Stimulated activated CD8-positive, alpha-beta memory T cell treated with anti-CD3 and anti-CD28 coated beads, Interleukin-7, amount 100 ng/mL, for 4 hours (primary cell): Measurements from ENCODE around the gene ING1.
A peak's percentile ranks its signal among the peaks of the same experiment; 100 is the strongest.
"Not testable (repeated sequence)": the region's sequence is repeated elsewhere in the genome, so short reads cannot be mapped to it uniquely, and the experiment has no call there.

Experiments used
- DNase-seq, 2 donors: peaks; one replicate each; pipeline ENCODE4 v3.0.0-alpha.2; 2020; ENCODE audit warnings: low read depth in 2 of 2

The ING1 gene, protein sequence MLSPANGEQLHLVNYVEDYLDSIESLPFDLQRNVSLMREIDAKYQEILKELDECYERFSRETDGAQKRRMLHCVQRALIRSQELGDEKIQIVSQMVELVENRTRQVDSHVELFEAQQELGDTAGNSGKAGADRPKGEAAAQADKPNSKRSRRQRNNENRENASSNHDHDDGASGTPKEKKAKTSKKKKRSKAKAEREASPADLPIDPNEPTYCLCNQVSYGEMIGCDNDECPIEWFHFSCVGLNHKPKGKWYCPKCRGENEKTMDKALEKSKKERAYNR

DNA sequence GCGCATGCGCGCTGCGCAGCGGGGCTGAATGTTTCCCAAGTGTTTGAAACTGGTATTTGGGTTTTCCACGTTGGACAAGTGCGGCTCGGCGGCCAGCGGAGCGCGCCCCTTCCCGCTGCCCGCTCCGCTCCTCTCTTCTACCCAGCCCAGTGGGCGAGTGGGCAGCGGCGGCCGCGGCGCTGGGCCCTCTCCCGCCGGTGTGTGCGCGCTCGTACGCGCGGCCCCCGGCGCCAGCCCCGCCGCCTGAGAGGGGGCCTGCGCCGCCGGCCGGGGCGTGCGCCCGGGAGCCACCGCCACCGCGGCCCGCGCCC, at the start of gene ING1:
Gene ING1, plus strand, starts transcription at position 59 of the 311 bp plus-strand sequence. CDS start 450 bp downstream, outside the sequence.
- no peak for DNase-seq

DNA sequence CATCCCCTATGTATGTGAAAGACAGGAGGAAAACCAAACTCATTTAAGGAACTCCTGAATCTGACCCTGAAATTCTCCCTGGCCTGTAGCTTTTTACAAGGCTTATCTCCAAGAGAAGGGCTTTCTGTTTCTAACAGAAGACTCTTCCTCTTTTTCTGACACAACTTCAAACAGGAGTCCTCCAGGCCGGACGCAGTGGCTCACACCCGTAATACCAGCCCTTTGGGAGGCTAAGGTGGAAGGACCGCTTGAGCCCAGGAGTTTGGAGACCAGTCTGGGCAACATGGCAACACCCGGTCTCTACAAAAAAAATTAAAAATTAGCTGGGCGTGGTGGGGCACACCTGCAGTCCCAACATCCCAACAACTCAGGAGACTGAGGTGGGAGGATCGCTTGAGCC, 49.5 kb upstream of the ING1 start:
- no peak for DNase-seq

DNA sequence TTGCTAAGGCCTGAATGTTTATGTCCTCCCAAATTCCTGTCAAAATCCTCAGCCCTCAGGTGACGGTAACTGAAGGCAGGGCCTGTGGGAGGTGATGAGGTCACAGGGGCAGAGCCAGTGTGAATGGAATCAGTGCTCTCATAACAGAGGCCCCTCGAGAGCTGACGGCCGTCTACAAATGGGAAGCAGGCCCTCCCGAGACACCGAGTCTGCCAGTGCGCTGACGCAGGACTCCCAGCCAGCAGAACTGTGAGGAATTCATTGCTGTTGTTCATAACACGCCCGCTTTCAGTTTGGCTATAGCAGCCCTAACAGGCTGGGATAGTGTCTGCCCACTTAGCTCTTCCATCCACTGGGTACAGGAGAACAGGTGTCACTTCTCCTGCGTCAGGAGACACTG, 48.8 kb upstream of the ING1 start:
- no peak for DNase-seq

DNA sequence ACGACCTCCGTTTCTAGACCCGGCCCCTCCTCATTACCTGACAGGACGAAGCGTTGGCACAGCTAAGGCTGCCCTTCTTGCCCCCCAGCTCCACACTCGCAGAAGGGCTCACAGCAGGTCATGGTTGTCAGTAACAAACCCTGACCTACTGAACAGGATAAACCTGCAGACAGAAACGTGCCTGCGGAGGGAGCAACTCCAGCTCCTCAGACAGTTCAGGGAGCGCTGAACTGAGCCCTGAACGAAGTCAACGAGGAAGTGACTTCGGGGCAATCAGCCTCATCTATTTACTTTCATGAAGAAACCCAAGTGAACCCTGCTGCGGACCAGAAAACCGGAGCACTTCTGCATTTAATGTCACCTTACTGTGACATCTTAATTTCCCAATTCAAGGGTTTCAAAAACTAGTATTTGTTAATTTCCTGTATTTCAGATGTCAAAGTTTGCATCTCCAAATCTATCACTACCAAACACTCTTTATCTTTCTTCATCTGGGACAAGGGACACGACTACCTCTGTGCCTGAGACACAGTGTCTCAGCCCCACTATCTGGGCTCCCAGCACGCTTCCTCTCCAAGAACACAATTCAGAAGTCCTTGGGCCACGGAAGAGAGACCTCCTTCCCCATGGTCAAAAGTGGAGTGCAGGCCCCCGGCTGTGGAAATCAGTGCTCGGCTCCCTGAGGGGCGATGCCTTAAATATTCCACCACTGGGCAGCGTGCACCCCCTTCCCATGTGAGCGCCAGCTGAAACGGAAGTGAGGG, 47.8 kb upstream of the ING1 start:
- no peak for DNase-seq

DNA sequence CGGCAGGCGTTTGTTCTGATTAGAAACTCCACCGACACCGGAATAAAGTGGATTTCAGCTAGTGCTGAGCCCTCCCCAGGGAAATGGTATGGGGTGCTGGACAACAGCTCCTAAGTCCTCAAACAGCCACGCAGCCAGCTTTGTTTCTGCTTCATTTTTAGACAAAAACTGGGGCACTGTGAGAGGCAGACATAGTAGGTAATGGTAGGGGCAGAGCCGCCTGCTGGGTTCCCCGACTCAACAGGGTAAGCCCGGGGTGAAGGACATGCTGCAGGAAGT, 47.3 kb upstream of the ING1 start:
- no peak for DNase-seq

DNA sequence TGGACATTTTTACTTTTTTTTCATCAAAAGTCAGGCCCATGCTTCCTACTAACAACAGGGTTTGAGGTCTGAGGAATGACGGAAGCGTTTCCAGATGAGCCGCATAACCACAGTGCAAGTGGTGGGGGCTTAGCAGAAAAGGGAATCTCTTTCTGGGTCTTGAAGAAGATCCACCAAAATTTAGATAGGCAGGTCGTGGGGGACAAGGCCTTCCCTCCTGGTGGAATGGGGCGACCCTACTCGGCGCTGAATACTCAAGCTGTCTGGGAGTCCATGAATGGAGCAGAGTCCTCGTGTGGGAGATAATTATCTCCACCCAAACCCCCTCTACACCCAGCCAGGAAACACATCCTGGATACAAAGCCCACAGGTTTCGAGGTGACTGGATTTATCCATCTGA, 44.5 kb upstream of the ING1 start:
- no peak for DNase-seq

DNA sequence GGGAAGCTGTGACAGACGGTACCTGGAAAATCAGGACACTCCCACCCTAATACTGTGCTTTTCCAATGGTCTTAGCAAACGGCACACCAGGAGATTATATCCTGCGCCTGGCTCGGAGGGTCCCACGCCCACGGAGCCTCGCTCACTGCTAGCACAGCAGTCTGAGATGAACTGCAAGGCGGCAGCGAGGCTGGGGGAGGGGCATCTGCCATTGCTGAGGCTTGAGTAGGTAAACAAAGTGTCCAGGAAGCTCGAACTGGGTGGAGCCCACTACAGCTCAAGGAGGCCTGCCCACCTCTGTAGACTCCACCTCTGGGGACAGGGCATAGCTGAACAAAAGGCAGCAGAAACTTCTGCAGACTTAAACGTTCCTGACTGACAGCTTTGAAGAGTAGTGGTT, 43.7 kb upstream of the ING1 start:
- not testable (repeated sequence) for DNase-seq

DNA sequence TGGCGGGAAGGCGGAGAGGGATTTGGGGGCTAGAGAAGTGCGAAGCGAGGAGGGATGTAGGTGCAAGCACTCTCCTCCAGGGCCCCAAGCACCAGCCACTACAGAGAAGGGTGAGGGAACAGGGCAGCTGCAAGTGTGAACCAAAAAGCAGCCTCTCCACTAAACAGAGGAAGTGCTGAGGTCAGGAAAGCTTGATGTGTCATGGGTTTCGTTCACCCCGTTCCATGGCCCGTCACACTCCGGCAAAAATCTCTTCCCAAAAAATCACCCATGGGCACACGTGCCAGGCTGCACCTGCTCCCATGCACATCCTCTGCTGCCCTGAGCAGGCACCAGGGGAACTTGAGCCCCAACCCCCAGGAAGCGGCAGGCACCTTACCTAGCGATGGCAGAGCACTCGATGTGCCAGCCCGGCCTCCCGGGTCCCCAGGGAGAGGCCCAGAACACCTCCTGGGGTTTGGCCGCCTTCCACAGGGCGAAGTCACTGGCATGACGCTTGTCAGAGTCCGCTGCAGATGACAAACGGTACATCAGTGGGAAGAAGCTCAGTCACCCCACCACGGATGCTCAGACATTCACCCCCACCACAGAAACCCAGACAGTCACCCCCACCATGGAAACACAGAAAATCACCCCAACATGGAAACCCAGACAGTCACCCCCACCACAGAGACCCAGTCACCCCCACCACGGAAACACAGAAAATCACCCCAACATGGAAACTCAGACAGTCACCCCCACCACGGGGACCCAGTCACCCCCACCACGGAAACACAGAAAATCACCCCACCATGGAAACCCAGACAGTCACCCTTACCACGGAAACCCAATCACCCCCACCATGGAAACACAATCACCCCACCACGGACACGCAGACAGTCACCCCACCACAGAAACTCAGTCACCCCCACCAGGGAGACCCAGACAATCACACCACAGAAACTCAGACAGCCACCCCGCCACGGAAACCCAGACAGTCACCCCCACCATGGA, 36.6 kb upstream of the ING1 start:
- peak in 1 of 2 donors; percentile 21 for DNase-seq

DNA sequence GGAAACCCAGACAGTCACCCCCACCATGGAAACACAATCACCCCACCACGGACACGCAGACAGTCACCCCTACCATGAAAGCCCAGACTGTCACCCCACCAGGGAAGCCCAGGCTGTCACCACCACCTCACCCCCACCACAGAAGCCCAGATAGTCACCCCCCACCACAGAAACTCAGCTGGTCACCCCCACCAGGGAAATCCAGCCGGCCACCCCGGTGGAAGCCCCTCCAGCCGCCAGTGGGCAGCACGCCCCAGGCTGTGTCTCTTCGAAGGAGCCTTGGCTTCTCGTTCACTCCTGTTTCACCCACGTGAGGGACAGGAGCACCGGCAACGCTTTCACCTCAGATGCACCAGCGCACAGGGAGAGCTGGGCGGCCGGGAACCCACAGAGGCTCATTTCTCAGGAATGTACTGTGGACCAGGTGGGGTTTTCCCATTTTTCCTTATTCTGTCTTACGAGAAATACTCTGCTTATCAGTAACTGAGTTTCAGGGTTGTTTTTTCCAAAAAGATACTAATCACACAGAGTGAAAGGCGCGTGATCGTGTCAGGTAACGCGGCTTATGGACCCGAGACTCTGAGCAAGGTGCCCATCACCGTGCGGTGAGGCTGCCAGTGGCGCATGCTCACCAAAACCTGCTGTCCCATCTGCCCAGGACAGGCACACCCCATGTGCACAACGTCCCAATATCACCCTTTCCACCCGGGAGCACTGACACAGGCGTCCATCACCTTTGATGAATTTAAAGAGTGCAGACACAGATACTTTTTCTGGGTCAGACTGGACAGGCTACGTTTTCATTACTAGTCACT, 35.6 kb upstream of the ING1 start:
- DNase-seq, result peak in 1 of 2 donors; percentile 13

DNA sequence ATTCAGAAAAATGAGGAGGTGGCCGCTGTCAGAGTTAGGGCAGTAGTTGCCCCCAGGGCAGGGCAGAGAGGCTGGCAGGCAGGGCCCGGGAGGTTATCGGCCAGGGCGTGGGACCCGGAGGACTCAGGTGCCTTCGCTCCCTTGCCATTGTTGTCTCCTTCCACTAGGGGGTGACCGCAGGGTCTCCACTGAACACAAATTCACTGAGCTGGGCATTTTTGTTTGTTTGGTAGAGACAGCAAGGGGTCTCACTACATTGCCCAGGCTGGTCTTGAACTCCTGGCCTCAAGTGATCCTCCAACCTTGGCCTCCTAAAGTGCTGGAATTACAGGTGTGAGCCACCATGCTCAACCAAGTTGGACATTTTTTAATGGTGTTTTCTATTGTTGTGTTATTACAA, 32.6 kb upstream of the ING1 start:
- DNase-seq, result no peak

DNA sequence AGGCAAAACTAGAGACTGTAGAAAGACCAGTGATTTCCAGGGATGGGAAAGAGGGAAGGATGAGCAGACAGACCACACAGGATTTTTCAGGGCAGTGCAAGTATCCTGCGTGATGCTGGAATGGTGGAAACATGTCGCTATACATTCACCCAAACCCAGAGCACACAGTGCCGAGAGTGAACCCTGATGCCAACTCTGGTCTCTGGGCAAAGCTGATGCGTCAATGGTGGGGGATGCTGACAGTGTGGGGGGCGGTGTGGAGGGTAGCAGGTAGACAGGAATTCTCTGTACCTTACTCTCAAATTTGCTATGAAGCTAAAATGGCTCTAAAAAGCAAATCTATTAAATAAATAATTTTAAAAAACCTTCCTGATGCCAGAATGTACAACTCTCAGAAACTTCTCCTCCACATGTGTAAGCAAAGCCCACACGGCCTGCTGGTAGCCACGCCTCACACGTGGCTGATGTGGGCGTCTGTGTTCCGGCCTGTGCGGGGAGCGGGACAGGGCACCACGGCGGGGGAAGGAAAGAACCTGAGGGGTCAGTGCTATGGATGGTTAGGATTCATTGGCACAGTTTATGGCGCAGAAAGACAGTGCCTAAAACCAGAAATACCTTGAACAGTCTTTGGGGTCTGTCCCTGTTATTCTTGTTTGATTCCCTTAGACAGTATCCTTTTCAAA, 31.5 kb upstream of the ING1 start:
- no peak for DNase-seq

DNA sequence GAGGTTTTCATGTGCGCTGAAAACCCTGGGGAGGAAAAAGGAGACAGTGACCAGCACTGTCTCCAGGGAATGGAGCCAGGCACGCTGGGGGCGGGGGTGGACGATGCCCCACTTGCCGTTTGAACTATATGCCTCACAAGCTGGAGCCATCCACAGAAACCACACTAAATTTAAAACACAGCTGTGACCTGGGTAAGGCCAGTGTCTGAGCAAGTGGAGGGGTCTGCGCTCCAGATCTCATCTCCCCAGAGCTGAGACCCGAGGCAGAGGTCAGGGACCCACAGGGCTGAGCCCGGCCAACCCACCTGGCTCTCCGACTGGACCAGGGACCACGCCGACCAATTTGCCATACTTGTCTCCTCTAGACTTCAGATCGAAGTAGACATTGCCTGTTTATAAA, 30.8 kb upstream of the ING1 start:
- DNase-seq, result no peak

DNA sequence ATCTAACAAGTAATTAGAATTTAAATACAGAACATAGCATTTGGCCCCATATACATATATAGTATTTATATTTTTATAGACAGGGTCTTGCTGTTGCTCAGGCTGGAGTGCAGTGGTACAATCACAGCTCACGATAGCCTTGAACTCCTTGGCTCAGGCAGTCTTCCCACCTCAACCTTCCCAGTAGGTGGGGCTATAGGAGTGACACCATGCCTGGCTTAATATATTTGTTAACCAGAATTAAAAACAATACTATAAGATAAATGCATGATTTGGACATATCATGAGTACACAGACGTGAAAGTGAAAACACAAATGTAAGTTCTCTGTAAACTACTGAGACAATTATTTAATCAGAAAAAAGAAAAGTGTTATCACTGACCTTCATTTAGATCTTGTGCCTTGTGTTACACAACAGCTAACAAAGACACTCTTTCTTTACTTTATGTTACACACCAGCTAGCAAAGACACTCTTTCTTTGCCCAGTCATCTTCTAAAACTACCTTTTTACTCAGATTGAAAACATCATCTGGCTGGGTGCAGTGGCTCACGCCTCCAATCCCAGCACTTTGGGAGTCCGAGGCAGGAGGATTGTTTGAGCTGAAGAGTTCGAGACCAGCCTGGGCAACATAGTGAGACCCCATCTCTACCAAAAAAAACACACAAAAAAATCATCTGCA, 30.2 kb upstream of the ING1 start:
- DNase-seq, result no peak

DNA sequence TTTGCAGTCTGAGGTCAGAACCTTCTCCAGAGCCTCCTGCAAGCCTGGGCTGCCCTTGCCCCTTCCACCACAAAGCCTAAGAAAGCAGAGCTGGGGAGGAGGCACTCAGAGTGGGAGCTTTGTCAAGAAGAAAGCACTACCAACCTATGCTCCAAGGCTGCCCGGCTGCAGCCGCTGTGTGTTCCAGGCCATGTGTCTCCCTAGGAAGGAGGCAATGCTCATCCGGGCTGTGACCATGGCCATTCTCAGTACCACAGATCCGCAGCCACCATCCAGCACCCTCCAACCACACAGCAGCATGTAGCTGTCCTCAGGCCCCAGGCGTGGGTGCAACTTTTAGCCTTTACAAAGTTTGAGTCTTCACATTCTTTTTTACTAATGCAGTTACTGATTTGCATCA, 29.6 kb upstream of the ING1 start:
- DNase-seq, result no peak

DNA sequence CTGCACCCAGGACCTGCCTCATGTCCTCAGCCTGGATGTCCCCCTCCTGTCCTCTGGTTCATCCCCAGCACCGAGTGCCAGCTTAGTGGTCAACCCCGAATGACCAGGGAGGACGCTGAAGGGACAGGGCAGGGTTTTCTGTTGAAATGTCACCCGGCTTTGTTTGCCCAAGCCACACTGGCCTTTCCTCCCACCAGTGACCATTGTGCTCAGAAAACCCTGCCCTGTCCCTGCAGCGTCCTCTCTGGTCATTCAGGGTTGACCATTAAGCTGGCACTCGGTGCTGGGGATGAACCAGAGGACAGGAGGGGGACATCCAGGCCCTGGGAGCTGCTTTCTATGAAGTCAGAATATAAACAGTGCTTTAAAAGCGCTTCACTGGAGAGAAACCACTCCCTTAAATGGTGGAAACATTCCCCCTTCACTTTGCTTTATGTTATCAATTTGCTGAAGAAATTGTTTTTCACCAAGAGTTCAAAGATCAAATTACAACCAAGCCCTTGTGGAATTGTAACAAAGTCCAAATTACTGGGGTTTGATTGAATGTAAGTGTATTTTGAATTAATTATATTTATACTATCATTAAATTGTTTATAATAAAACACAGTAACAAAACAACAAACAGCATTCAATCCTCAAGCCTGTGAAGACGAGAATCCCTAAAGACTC, 29.0 kb upstream of the ING1 start:
- no peak for DNase-seq

DNA sequence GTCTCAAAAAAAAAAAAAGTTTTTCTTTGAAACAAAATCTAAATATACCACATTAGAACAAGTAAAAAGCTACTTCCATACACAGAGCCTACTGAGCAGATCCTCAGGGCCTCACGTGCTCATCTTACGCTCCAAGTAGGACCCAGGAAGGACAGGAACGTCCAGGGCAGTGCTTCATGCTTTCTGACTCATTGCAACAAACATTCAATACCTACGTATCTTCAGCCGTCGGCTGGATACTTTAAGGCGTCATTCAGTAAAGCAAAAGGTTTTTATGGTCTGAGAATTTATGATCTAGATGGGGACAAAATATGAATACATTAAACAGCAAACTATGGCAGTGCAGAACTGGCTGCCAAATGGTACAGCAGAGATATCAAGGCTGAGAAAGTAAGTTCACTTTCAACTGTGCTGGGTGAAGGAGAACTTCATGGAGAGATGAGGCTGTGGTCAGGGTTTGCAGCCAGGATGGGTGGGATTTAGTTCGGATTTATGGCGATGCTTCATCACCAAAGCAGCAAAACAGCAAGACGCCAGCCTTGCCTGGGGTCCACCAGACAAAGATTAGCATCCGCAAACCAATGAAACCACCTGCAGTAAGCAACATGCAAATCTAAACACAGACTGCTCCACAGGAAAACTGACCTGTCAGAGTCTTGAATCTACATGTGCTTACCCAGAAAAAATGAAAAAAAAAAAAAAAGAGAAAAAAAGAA, 28.0 kb upstream of the ING1 start:
- no peak for DNase-seq

DNA sequence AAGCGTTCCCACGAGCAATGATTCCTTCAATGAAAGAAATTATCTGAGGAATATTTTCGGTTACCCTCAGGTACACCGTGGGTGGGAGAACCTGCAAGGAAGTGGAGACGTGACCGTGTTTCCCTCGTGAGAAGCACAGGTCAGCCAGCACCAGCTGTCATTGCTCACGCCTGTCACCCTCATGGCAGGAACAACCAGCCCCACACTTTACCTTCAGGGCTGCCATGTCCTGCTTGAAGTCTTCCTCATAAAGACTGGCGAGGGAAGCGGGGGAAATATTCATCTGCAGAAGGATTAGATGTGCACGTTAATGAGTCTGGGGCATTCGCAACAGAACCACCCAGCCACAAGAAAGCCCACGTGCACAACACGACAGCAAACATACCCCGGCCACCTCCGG, 25.8 kb upstream of the ING1 start:
- no peak for DNase-seq

DNA sequence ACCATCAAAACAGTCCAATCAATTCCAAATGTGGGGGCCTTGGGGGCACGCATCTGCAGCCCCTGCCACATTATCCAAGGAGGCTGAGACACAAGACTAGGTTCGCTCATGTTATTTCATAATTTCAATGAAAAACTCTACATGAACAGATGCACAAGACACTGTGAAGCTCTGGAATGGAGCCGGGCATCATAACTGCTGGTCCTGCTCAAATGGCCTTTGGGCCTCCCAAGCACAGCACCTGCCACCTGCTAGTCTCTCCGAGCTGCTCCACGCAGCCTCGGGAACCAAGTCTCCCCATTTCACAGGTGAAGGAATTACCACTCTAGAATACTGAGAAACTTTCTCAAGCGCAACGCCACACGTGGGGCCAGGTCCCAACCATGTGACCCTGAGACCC, 24.5 kb upstream of the ING1 start:
- no peak for DNase-seq

DNA sequence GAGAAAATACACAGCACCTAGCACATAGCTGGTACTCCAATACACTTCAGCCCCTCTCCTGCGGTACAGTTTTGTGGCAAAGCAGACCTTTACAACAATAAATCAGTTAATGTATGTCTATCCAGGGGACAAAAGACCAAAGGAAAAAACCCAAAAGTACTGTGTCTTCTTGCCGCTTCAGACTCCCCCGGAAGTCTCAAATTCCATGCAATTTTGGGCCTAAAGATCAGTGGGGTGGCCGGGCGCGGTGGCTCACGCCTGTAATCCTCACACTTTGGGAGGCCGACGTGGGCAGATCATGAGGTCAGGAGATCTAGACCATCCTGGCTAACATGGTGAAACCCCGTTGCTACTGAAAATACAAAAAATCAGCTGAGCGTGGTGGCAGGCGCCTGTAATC, 23.8 kb upstream of the ING1 start:
- DNase-seq, result no peak
